GM18951 (cell line): ENCODE measurements around the gene DIS3L2.
"Not testable (repeated sequence)": the region's sequence is repeated elsewhere in the genome, so short reads cannot be mapped to it uniquely, and the experiment has no call there.

ENCODE experiments used
- POLR2A ChIP-seq: IDR thresholded peaks from 4 replicates; pipeline ENCODE4 v1.6.1; 2011; ENCODE audit warnings: mild to moderate bottlenecking; ENCODE audit not compliant: insufficient read length, insufficient read depth; ENCODE audit errors: extremely low read depth
- in situ Hi-C: fragments of 300-500 bp; cut with MboI; formaldehyde crosslinking; loops from one replicate; pipeline ENCODE4 v1.12.0; 2022; ENCODE audit warnings: low sequenced_read_pairs, mixed read lengths, inconsistent platforms; ENCODE audit not compliant: unreplicated experiment

Gene DIS3L2

DNA sequence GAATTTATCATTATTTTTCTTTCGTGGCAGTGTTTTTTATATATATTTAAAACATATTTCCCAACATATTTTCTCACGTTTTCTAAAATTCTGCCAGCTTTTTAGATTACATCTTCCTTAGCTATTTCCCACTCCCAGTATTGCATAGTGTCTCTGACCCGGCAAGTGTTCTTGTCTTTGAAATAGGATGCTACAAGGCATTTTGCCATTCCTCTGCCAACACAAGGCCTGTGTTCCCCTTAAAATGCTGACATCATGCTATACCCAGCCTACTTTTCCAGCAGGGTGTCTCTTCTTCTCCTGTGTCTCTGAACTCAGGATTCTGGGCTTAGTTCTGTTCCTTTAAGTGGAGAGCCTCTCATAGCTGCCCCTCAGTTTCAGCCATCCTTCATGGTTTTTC is 115.2 kb downstream of the DIS3L2 start:
- in situ Hi-C loops, result no loop called here
- TF ChIP-seq POLR2A, result no peak

DNA sequence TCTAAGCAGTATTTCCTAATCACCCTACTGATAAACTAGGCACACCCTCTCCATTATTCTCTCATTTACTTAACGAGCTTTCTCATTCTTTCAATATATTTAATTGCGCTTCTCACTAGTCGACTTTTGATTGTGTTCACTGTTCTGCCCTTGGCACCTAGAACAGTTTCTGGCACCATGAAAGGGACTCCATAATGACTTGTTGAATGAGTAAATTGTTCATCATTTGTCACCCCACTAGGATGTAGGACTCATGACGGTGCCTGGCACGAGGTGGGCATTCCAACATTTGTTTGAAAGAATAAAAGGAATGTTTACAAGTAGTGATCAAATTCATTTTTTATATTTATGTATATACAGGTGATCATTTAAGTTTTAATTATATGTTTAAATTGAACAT is 123.7 kb downstream of the DIS3L2 start:
- in situ Hi-C loops, result no loop called here

DNA sequence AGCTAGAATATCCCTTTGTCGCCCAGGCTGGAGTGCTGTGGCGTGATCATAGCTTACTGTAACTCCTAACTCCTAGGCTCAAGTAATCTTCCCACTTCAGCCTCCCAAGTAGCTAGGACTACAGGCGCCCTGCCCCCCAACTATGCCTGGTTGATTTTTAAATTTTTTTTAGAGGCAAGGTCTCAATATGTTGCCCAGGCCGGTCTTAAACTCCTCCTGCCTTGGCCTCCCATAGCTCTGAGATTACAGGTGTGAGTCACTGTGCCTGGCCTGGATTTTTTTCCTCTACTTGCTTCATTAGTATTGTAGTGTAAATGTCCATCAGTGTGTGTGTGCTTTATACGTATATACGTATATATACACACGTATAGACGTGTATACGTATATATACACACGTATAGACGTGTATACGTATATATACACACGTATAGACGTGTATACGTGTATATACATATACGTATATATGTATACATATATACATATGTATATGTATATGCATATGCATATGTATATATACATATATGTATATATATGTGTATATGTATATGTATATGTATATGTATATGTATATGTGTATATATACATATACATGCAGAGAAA is 124.4 kb downstream of the DIS3L2 start:
- in situ Hi-C loops, result no loop called here
- no peak for TF ChIP-seq POLR2A

More for the DNA sequence above, 123.7 kb downstream of the DIS3L2 start:
- no peak for TF ChIP-seq POLR2A

DNA sequence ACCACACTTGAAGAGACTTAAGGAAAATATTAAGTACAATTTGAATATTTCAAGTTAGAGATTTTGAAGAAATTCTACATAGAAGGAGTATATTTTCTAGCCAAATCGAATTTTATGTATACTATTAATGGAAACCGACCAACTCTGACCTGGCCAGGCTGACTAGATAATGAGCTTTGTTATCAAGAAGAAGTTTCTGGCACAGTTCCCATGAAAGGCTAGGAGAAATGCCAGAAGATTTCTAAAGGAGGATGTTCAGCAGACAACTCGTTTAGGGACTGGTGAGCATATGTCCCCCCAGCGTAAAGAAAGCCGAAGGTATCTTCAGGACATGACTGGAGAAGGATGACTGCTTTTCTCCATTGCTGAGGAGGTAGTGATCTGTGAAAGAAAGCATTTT is 127.3 kb downstream of the DIS3L2 start:
- no peak for TF ChIP-seq POLR2A

DNA sequence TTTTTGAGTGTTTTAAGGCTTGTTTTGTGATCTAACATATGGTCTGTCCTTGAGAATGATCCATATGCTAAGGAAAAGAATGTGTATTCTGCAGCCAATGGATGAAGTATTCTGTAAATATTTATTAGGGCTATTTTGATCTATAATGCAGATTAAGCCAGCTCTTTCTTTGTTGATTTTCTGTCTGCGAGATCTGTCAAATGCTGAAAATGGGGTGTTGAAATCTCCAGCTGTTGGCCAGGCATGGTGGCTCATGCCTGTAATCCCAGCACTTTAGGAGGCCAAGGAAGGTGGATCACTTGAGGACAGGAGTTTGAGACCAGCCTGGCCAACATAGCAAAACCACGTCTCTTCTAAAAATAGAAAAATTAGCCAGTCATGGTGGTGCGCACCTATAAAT is 132.7 kb downstream of the DIS3L2 start:
- in situ Hi-C loops, result no loop called here
- no peak for TF ChIP-seq POLR2A

More for the DNA sequence above, 127.3 kb downstream of the DIS3L2 start:
- in situ Hi-C loops, result no loop called here

DNA sequence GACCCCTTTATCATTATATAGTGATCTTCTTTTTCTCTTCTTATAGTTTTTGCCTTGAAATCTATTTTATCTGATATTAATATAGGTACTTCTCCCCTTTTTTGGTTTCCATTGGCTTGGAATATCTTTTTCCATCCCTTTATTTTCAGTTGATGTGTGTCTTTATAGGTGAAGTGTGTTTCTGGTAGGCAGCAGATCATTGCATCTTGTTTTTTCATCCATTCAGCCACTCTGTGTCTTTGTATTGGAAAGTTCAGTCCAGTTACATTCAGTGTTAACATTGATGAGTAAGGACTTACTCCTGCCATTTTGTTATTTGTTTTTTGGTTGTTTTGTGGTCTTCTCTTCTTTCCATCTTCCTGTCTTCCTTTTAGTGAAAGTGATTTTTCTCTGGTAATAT is 133.4 kb downstream of the DIS3L2 start:
- in situ Hi-C loops, result no loop called here
- TF ChIP-seq POLR2A, result no peak

DNA sequence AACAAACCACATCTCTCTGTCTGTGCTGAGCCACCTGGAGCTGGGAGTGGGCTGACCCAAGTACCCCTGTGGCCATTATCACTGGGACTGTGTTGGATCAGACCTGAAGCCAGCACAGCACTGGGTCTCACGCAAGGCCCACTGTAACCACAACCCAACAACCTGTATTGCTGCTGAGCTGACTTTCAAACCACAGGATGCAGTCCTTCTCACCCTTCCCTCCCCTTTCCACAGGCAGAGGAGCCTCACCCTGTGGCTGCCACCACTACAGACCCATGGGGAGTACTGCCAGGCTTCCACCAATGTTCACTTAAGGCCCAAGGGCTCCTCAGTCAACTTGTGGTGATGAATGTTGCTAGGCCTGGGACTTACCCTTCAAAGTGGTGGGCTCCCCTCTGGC is 135.7 kb downstream of the DIS3L2 start:
- in situ Hi-C loops, result no loop called here
- TF ChIP-seq POLR2A, result no peak

DNA sequence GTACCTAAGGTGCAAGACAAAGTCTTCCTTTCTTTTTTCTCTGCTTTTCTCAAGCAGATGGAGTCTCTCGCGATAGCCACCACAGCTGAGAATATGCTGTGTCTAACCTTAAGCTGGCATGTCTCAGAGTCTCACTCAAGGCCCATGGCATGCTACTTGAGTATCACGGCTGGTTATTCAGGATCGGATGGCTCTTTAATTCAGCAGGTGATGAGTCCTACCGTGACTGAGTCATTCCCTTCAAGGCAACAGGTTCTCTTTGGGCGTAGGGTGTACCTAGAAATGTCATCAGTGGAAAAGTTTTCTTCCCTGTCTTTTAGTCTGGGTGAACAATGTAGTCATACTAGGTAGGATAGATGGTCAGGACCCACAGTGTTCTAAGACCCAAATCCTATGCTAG is 136.2 kb downstream of the DIS3L2 start:
- in situ Hi-C loops, result no loop called here
- no peak for TF ChIP-seq POLR2A

DNA sequence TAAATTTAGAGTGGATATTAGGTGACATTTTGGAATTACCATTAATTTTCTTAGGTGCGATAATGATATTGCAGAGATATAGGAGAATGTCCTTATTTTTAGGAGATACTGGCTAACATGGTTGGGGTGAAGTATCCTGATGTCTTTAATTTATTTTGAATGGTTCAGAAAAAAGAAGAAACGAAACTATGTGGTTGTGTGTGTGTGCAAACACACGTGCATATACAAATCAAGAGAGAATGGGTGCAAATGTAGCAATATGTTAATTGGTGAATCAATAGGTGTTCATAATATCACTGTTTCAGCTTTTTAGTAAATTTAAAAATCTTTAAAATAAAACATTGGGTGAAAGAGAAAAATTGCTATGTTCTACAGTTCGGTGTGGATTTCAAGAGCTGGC is 140.9 kb downstream of the DIS3L2 start:
- in situ Hi-C loops, result no loop called here
- no peak for TF ChIP-seq POLR2A

DNA sequence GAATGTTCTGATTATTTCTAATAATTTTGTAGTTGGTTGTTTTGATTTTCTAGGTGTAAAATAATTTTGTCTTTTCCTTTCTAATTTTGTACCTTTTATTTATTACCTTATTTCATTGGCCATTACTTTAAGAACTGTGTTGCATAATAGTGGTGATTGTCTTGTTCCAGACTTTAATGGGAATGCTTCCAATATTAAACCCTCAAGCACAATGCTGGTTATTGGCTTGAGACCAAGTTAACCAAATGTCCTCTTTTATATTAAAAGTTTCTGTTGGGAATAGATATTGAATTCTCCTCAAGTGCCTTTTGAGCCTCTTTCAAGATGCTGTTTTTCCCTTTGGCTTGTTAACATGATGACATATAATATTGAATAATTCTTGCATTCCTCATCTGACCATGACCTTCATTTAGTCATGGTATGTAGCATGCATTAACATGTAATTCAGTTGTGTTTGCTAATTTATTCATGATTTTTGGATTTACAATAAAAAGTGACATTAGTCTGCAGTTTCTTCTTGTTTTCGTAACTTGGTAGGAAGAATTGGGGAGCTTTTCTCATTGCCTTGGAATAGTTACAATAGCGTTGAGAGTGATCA is 141.7 kb downstream of the DIS3L2 start:
- no peak for TF ChIP-seq POLR2A
- in situ Hi-C loops, result no loop called here

DNA sequence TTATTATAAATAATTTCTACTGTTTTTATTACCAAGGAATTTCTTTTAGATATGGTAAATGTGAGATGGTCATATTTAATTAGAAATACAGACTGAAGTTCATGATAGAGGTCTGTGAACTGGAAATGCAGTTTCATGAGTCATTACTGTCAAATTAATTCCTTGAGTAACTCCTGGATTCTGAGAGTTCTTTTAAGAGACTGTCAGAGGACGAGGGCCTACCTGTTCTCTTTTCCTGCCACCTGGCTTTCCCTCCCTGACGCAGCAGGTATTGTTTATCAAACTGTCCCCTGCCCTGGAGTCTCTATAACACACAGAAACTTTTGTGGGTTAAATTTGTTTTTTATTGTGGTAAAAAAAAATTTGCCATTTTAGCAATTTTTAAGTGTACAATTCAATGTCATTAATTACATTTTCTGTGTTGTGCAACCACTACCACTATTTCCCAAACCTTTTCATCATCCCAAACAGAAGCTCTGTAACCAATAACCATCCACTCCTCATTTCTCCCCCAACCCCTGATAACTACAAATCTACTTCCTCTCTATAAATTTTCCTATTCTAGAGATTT is 142.6 kb downstream of the DIS3L2 start:
- in situ Hi-C loops, result no loop called here
- no peak for TF ChIP-seq POLR2A

DNA sequence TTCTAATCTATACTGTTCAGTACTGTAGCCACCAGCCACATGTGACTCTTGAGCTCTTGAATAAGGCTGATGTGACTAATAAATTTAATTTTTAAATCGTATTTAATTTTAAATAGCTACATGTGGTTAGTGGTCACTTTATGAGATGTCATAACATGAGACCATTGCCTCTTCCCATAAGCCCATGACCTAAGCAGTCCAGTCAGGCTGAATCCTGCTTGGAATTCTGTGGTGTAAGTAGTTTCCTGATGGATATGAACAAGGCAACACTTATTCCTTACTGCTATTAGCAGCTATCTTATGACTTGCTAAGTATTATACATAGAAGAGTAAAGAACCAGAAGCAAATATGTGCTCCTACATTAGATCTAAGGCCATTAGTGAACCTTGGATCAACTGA is 150.0 kb downstream of the DIS3L2 start:
- in situ Hi-C loops, result no loop called here
- no peak for TF ChIP-seq POLR2A

DNA sequence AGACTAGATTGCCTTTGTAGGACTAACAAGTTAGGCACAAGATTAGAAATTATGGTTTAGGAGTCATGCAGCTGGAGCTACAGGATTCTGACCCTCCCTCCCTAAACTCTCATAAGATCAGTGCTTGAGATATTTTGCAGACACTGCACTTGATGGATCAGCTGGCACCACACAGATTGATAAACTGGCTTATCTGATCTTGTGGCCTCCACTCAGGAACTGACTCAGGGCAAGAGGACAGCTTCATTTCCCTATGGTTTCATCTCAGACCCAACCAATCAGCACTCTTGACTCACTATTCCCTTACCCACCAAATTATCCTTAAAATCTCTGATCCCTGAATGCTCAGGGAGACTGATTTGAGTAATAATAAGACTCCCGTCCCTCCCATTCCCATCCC is 152.3 kb downstream of the DIS3L2 start:
- TF ChIP-seq POLR2A, result no peak
- in situ Hi-C loops, result no loop called here

DNA sequence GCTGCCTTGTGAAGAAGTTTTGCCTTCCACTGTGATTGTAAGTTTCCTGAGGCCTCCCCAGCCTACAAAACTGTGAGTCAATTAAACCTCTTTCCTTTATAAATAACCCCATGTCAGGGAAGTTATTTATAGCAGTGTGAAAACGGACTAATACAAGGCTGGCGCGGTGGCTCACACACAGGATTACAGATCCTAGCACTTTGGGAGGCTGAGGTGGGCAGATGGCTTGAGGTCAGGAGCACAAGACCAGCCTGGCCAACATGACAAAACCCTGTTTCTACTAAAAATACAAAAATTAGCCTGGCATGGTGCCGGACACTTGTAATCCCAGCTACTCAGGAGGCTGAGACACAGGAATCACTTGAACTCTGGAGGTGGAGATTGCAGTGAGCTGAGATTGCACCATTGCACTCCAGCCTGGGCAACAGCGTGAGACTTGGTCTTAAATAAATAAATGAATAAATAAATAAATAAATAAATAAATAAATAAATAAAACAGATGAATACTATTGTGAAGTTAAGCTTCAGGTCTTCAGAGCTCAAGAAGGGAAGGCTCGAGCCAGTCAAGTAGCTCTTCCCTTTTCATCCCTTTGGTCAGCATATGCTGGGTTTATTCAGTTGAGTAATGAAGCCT is 154.3 kb downstream of the DIS3L2 start:
- in situ Hi-C loops, result not testable (repeated sequence)

DNA sequence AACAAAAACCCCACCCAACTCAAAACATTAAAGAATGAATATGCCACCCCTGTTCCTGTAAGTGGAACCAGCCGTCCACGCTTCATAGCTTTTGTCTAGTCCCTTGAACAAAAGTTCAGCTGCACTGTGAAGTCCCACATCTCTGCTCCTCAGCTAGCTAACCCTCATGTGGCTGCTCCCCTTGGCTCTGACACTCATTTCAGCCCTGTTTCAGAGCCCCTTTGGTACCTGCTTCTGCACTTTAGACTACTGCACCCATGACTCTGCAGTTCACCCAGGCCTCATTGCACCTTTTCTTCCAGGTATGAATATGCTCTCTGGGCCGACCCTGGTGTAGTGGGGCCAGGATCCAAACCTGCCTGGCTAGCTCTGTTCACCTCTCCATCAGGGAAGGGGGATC is 155.3 kb downstream of the DIS3L2 start:
- in situ Hi-C loops, result no loop called here
- no peak for TF ChIP-seq POLR2A

DNA sequence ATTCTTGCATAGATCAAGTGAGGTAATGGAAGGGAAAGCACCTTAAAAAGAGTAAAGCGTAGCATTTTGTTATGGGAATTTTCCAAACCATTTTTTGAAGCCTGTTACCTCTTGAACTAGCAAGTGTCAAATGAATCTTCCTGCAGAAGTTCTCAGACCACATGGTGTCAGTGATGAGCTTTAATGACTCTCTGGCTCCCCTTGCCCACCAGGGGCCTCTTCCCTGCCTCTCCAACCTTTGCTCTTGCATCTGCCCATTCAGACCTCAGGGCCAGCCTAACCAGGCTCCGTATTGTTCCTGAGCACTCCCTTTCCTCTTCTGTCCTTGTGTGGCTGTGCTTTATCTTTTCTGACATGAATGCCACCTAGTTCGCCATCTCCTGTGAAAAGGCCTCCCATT is 155.9 kb downstream of the DIS3L2 start:
- no peak for TF ChIP-seq POLR2A
- in situ Hi-C loops, result no loop called here
